Stimulated activated CD4-positive, alpha-beta T cell treated with anti-CD3 and anti-CD28 coated beads, Interleukin-12 subunit alpha, Interleukin-12 subunit beta, amount 100 ng/mL, for 4 hours (primary cell): ENCODE results near the gene C12orf54.
"Not testable (repeated sequence)": the region's sequence is repeated elsewhere in the genome, so short reads cannot be mapped to it uniquely, and the experiment has no call there.

Experiments
- DNase-seq: peaks from one replicate; pipeline ENCODE4 v3.0.0-alpha.2; 2020

C12orf54 gene

DNA sequence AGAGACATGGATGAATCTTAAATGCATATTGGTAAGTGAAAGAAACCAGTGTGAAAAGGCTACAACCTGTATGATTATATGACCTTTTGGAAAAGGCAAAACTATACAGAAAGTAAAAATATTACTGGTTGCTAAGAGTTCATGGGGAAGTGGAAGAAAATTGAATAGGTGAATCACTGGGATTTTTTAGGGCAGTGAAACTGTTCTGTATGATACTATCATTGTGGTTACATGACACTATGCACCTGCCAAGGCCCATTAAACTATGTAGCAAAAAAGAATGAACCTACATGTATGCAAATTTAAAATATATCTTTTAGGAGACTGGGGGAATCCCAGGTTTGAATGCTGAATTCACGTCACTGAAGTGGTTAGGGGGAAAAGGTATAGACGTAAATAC is 30.6 kb downstream of the C12orf54 start:
- no peak for DNase-seq

GRCh38 chr12:48514728-48515127 is 32.4 kb downstream of the C12orf54 start:
- DNase-seq: no peak

DNA sequence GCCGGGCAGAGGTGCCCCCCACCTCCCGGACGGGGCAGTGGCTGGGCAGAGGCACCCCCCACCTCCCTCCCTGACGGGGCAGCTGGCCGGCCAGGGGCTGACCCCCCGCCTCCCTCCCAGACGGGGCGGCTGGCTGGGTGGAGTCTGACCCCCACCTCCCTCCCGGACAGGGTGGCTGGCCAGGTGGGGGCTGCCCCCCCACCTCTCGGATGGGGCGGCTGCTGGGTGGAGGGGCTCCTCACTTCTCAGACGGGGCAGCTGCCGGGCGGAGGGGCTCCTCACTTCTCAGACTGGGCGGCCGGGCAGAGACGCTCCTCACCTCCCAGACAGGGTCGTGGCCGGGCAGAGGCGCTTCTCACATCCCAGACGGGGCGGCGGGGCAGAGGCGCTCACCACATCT is 38.1 kb downstream of the C12orf54 start:
- DNase-seq: not testable (repeated sequence)

GRCh38 chr12:48525332-48525731 is 43.0 kb downstream of the C12orf54 start, which contains the start of gene OR8S1:
Gene OR8S1 (plus strand): TSS chr12:48525632. CDS start chr12:48525632, 0 bp downstream.
- no peak for DNase-seq

- no peak for DNase-seq
Measured at GRCh38 chr12:48527891-48528670, 45.8 kb downstream of the C12orf54 start.

DNA sequence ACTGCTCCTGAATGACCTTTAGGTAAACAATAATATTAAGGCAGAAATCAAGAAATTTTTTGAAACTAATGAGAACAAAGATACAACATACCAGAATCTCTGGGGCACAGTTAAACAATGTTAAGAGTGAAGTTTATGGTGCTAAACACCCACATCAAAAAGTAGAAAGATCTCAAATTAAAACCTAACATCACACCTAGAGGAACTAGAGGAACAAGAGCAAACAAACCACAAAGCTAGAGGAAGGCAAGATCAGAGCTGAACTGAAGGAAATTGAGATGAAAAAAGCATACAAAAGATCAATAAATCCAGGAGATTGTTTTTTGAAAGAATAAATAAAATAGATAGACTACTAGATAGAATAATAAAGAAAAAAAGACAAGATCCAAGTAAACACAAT is 50.3 kb downstream of the C12orf54 start:
- no peak for DNase-seq

- DNase-seq: no peak
Measured at GRCh38 chr12:48536602-48537001, 54.3 kb downstream of the C12orf54 start.

DNA sequence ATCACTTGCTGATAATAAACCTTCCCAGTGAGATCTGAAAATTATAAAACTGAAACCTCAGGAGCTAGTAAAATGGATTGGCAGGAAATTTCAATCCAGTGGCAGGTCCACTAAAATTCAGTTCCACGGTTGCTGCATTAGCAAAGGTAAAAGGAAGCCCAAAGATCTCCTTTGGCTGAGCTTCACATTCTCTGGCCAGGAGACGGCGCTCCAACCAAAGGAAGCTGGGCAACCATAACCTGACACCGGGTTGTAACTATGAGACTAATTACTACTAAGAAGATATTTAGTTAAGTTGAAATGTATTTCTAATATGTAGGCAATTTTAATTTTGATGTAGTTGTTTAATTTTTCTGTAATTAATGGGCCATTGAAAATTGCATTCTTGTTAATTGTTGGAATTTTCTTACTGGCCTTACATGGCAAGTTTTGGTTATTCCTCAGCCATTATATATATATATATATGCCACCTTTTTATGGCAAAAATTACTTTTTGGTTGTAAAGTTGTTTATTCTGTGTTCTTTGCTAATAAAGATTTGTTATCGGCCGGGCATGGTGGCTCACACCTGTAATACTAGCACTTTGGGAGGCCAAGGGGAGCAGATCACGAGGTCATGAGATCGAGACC is 60.1 kb downstream of the C12orf54 start:
- DNase-seq: peak; percentile 38

- no peak for DNase-seq
Measured at GRCh38 chr12:48545833-48546469, 63.7 kb downstream of the C12orf54 start.
